Measurements from ENCODE around the gene WDR45B. TPM values are rescaled to one million over a fixed set of nuclear protein-coding genes. Genes with fewer than 3 reads are reported as not detected.

The WDR45B gene
- total and polyA plus RNA-seq, 11 donors, result 23.5 to 60.7 (median 40.1) TPM

- no peaks in the 10 kb centered on the region for H3K9me3 ChIP-seq
- H3K4me1 ChIP-seq, result peaks cover 3 to 46% (median 25%) of the 10 kb centered on the region in 12 donors
- DNase-seq, result peak in 1 of 5 donors; percentile 21
- peak in 2 of 4 donors; percentile 6 to 9 for ATAC-seq
- 90 to 93% (median 92%) methylated on average over 23 to 26 of the region's 26 CpGs for WGBS, 4 donors
- no peaks in the 10 kb centered on the region for H3K27me3 ChIP-seq
- peak overlapping the region in 2 of 12 donors; percentile 24 to 66 for H3K27ac ChIP-seq
- intact Hi-C loops (cut with DNase I), result loop anchor here in 1 of 10 donors (2.0 kb wide), 1 partner anchor 61 kb away; no protein-coding TSS in a partner anchor
- H3K4me3 ChIP-seq, result no peak overlapping the region
- no peak for TF ChIP-seq CTCF (IDR thresholded peaks at IDR 0.05)
- TF ChIP-seq POLR2A (IDR thresholded peaks at IDR 0.05), result no peak
- peaks cover 0 to 88% (median 55%) of the 10 kb centered on the region in 9 donors for H3K36me3 ChIP-seq
These were observed 48.3 kb downstream of the WDR45B start for GRCh38 chr17:82599674-82600661.

GRCh38 chr17:82598256-82599119 lies 49.8 kb downstream of the WDR45B start:
- Histone ChIP-seq H3K36me3 (peaks cover 0 to 73% (median 46%) of the 10 kb centered on the region in 9 donors), H3K4me3 (no peak overlapping the region), H3K4me1 (peaks cover 3 to 49% (median 25%) of the 10 kb centered on the region in 12 donors), H3K27me3 (no peaks in the 10 kb centered on the region), H3K9me3 (no peaks in the 10 kb centered on the region), H3K27ac (peak overlapping the region in 1 of 12 donors; percentile 54)
- WGBS, 4 donors, result 78 to 80% (median 80%) methylated on average over 23 of the region's 23 CpGs
- TF ChIP-seq POLR2A (IDR thresholded peaks at IDR 0.05) (no peak), CTCF (IDR thresholded peaks at IDR 0.05) (no peak)
- ATAC-seq (no peak), DNase-seq (peak in 1 of 5 donors; percentile 23)
- intact Hi-C loops (cut with DNase I), result loop anchor here in 1 of 10 donors (2.0 kb wide), 1 partner anchor 60 kb away; no protein-coding TSS in a partner anchor

- intact Hi-C loops (cut with DNase I), result no loop called here
- no peak for TF ChIP-seq POLR2A (IDR thresholded peaks at IDR 0.05)
- no peak for TF ChIP-seq CTCF (IDR thresholded peaks at IDR 0.05)
- no peaks in the 10 kb centered on the region for H3K9me3 ChIP-seq
- H3K4me3 ChIP-seq, result no peak overlapping the region
- peaks cover 5 to 49% (median 28%) of the 10 kb centered on the region in 12 donors for H3K4me1 ChIP-seq
- no peak for ATAC-seq
- WGBS, 4 donors, result 90 to 93% (median 91%) methylated on average over 20 to 33 of the region's 33 CpGs
- no peaks in the 10 kb centered on the region for H3K27me3 ChIP-seq
- H3K27ac ChIP-seq, result no peak overlapping the region
- peak in 1 of 5 donors; percentile 3 for DNase-seq
- H3K36me3 ChIP-seq, result peaks cover 0 to 59% (median 34%) of the 10 kb centered on the region in 9 donors
These were observed 51.2 kb downstream of the WDR45B start for GRCh38 chr17:82596837-82597672.
